Loucy (cell line): ENCODE data around the gene PNMA6F.
A peak's percentile ranks its signal among the peaks of the same experiment; 100 is the strongest.

ENCODE experiments used
- H2AFZ ChIP-seq: fragments of 200-600 bp; sonication (generic); 2 replicates; pipeline ENCODE4 v1.6.0; 2016; ENCODE audit warnings: antibody characterized with exemption, mild to moderate bottlenecking, low read length, moderate library complexity
- H3F3A ChIP-seq: fragments of 200-600 bp; 2 replicates; pipeline ENCODE4 v1.6.0; 2016; ENCODE audit warnings: antibody characterized with exemption, low read depth, mild to moderate bottlenecking
- H3K27me3 ChIP-seq: fragments of 200-600 bp; sonication (generic); 2 replicates; pipeline ENCODE4 v1.6.1; 2014; ENCODE audit warnings: low read length, mild to moderate bottlenecking; ENCODE audit not compliant: insufficient read depth, poor library complexity, severe bottlenecking
- H3K36me3 ChIP-seq: fragments of 200-600 bp; sonication (generic); 2 replicates; pipeline ENCODE4 v1.6.1; 2016; ENCODE audit warnings: low read length; ENCODE audit not compliant: insufficient read depth
- H3K4me1 ChIP-seq: fragments of 200-600 bp; sonication (generic); 2 replicates; pipeline ENCODE4 v1.5.1; 2014; ENCODE audit warnings: low read length, mild to moderate bottlenecking; ENCODE audit not compliant: insufficient read depth, poor library complexity, severe bottlenecking
- H3K4me2 ChIP-seq: fragments of 200-600 bp; sonication (generic); 2 replicates; pipeline ENCODE4 v1.6.0; 2014; ENCODE audit warnings: antibody characterized with exemption, low read length, low read depth, mild to moderate bottlenecking; ENCODE audit not compliant: poor library complexity, severe bottlenecking
- H3K4me3 ChIP-seq: fragments of 200-600 bp; sonication (generic); 2 replicates; pipeline ENCODE4 v1.5.1; 2014; ENCODE audit warnings: low read length, mild to moderate bottlenecking, mixed read lengths; ENCODE audit not compliant: poor library complexity, severe bottlenecking
- H3K79me2 ChIP-seq: fragments of 200-600 bp; sonication (generic); 2 replicates; pipeline ENCODE4 v1.6.1; 2014; ENCODE audit warnings: low read length; ENCODE audit not compliant: insufficient read depth
- H3K9ac ChIP-seq: fragments of 200-600 bp; sonication (generic); 2 replicates; pipeline ENCODE4 v1.6.0; 2014; ENCODE audit warnings: mild to moderate bottlenecking, low read depth, low read length, moderate library complexity; ENCODE audit not compliant: poor library complexity, severe bottlenecking
- H3K9me2 ChIP-seq: fragments of 200-600 bp; sonication (generic); replicated peaks from 2 replicates; pipeline ENCODE4 v1.6.1; 2016; ENCODE audit warnings: low read depth, low read length, mixed read lengths
- H3K9me3 ChIP-seq: fragments of 200-600 bp; sonication (generic); 2 replicates; pipeline ENCODE4 v1.6.1; 2014; ENCODE audit warnings: mild to moderate bottlenecking, antibody characterized with exemption, low read length, low read depth; ENCODE audit not compliant: insufficient read depth
- H4K20me1 ChIP-seq: fragments of 200-600 bp; sonication (generic); 2 replicates; pipeline ENCODE4 v1.6.0; 2014; ENCODE audit warnings: antibody characterized with exemption, low read length, mild to moderate bottlenecking; ENCODE audit not compliant: insufficient read depth, poor library complexity, severe bottlenecking
- EZH2phosphoT487 ChIP-seq: fragments of 200-600 bp; IDR thresholded peaks from 2 replicates; pipeline ENCODE4 v1.6.1; 2018; ENCODE audit warnings: antibody characterized with exemption, mild to moderate bottlenecking, moderate library complexity, borderline replicate concordance
- TF ChIP-seq, protein P1 (sequence below): fragments of 200-600 bp; sonication (generic); conservative IDR thresholded peaks from 2 replicates; pipeline ENCODE4 v1.5.1; 2014; ENCODE audit warnings: mild to moderate bottlenecking, antibody characterized with exemption, low read length

The PNMA6F gene

DNA sequence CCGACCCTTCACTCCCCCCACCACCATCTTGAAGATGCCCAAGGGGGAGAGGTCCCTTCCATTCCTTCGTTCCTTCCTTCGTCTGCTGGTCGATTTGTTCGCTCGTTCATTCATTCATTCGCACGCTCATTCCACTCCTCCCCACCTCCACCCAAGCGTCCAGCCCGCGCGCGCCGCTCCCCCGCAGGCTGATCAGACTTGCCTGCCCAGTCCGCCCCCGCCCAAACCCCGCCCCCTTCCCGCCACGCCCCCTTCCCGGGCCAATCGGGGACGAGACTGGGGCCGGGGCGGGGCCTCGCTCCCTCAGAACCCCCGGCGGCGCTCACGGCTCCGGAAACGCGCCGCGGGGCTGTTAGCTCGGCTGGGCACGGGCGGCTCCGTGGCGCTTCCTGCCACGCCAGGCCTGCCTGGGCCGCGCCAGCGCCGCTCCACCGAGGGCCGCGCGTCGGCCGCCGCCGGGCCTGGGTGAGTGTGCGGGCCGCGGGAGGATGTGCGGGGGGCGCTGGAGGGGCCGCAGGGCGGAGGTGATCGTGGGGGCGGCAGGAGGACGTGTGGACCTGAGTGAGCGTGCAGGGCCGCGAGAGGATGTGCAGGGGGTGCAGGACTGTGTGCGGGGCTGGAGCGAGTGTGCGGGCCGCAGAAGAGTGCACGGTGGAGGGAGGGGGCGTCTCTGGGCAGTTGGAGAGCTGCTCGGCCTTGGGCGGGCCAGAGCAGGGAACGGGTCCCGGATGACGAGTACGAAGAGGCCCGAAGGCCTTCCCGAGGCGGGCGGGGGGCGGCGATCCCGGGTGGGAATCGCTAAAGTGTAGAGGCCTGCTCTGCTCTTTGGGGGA is 12.5 kb upstream of the PNMA6F start, which contains the start of gene ZNF275:
Gene ZNF275 (plus strand): TSS at position 333 of the 833 bp plus-strand sequence. CDS start 2,527 bp downstream, outside the sequence.
- TF ChIP-seq EZH2phosphoT487: no peak
- TF ChIP-seq, protein P1, sequence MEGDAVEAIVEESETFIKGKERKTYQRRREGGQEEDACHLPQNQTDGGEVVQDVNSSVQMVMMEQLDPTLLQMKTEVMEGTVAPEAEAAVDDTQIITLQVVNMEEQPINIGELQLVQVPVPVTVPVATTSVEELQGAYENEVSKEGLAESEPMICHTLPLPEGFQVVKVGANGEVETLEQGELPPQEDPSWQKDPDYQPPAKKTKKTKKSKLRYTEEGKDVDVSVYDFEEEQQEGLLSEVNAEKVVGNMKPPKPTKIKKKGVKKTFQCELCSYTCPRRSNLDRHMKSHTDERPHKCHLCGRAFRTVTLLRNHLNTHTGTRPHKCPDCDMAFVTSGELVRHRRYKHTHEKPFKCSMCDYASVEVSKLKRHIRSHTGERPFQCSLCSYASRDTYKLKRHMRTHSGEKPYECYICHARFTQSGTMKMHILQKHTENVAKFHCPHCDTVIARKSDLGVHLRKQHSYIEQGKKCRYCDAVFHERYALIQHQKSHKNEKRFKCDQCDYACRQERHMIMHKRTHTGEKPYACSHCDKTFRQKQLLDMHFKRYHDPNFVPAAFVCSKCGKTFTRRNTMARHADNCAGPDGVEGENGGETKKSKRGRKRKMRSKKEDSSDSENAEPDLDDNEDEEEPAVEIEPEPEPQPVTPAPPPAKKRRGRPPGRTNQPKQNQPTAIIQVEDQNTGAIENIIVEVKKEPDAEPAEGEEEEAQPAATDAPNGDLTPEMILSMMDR: no peak
- H3K36me3 ChIP-seq: no peaks in the 10 kb centered on the region
- no peaks in the 10 kb centered on the region for H3K9me2 ChIP-seq
- H2AFZ ChIP-seq: peak within 1 kb of the TSS; percentile 75; the same call in 1 of the 2 replicates
- peaks cover 40% of the 10 kb centered on the region for H3K4me1 ChIP-seq
- peak within 1 kb of the TSS; percentile 82 for H3K4me3 ChIP-seq
- no peaks in the 10 kb centered on the region for H3F3A ChIP-seq
- H3K27me3 ChIP-seq: no peaks in the 10 kb centered on the region
- peaks cover 26% of the 10 kb centered on the region for H4K20me1 ChIP-seq
- no peaks in the 10 kb centered on the region for H3K9me3 ChIP-seq
- peaks cover 49% of the 10 kb centered on the region for H3K79me2 ChIP-seq
- H3K4me2 ChIP-seq: peak within 1 kb of the TSS; percentile 90
- H3K9ac ChIP-seq: peak within 1 kb of the TSS; percentile 86

DNA sequence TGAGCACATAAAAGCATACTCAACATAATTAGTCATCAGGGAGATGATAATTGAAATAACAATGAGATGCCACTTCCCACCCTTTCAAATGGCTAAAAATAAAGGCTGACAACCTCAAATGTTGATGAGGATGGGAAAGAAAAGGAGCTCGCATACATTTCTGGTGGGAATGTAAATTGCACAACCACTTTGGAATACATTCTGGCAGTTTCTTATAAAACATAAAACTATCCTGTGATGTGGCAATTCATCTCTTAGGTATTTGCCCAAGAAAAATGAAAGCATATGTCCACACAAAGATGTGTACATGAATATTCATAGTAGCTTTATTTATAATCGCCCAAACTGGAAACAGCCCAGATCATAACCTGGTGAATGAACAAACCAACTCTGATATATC is 11.7 kb upstream of the PNMA6F start:
- TF ChIP-seq EZH2phosphoT487: no peak
- TF ChIP-seq, protein P1: no peak
- Histone ChIP-seq H3K36me3 (no peaks in the 10 kb centered on the region), H3K9ac (no peak overlapping the region), H3K9me3 (no peaks in the 10 kb centered on the region), H3K4me2 (peak overlapping the region; percentile 67), H3F3A (no peaks in the 10 kb centered on the region), H3K27me3 (no peaks in the 10 kb centered on the region), H3K9me2 (no peaks in the 10 kb centered on the region), H2AFZ (0 out of 2 replicates have a peak overlapping the region, but pooled peaks have one; percentile 75), H3K4me1 (peaks cover 34% of the 10 kb centered on the region), H3K4me3 (peak overlapping the region; percentile 82), H4K20me1 (peaks cover 22% of the 10 kb centered on the region), H3K79me2 (peaks cover 41% of the 10 kb centered on the region)

DNA sequence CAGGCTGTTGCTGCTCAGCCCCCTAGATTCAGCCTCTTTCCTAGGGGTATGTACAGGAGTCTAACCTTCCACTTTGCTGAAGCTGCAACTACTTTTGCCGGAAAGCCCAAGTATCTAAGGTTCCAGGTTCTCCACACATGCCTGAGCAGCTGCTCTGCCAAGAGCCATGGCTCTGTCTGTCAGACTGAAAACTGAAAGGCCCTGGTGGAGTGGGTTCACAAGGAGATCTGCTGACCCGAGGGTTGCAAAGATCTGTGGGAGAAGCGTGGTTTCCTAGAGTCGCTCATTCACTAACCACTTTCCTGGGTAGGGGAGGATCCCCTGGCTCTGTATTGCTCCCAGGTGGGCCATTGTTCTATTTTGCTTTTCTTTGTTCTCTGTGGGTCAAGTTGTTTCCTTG is 6.0 kb upstream of the PNMA6F start:
- Histone ChIP-seq H3K27me3 (no peaks in the 10 kb centered on the region), H3K9me3 (no peaks in the 10 kb centered on the region), H3K79me2 (no peaks in the 10 kb centered on the region), H2AFZ (no peak overlapping the region), H3K9ac (no peak overlapping the region), H3K4me1 (no peaks in the 10 kb centered on the region), H3K4me3 (no peak overlapping the region), H3K4me2 (no peak overlapping the region), H4K20me1 (no peaks in the 10 kb centered on the region), H3K36me3 (no peaks in the 10 kb centered on the region), H3K9me2 (no peaks in the 10 kb centered on the region), H3F3A (no peaks in the 10 kb centered on the region)
- TF ChIP-seq, protein P1: no peak
- TF ChIP-seq EZH2phosphoT487: no peak
